22Rv1 (cell line): ENCODE measurements around the gene PLEKHJ1.

ENCODE experiments used
- H3K27ac ChIP-seq: fragments of 450-650 bp; 2 replicates; pipeline ENCODE4 v1.5.1; 2017
- ZFX ChIP-seq: fragments of 450-650 bp; IDR thresholded peaks from 2 replicates; pipeline ENCODE4 v1.6.1; 2017; ENCODE audit warnings: antibody characterized with exemption, borderline replicate concordance
- TF ChIP-seq, protein P1 (sequence below): fragments of 450-650 bp; IDR thresholded peaks from 2 replicates; pipeline ENCODE4 v1.5.1; 2017; ENCODE audit warnings: mild to moderate bottlenecking

Gene PLEKHJ1

GRCh38 chr19:2225415-2226050 is 10.6 kb downstream of the PLEKHJ1 start:
- TF ChIP-seq, protein P1, sequence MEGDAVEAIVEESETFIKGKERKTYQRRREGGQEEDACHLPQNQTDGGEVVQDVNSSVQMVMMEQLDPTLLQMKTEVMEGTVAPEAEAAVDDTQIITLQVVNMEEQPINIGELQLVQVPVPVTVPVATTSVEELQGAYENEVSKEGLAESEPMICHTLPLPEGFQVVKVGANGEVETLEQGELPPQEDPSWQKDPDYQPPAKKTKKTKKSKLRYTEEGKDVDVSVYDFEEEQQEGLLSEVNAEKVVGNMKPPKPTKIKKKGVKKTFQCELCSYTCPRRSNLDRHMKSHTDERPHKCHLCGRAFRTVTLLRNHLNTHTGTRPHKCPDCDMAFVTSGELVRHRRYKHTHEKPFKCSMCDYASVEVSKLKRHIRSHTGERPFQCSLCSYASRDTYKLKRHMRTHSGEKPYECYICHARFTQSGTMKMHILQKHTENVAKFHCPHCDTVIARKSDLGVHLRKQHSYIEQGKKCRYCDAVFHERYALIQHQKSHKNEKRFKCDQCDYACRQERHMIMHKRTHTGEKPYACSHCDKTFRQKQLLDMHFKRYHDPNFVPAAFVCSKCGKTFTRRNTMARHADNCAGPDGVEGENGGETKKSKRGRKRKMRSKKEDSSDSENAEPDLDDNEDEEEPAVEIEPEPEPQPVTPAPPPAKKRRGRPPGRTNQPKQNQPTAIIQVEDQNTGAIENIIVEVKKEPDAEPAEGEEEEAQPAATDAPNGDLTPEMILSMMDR, result no peak
- no peak for TF ChIP-seq ZFX
- no peak overlapping the region for H3K27ac ChIP-seq

DNA sequence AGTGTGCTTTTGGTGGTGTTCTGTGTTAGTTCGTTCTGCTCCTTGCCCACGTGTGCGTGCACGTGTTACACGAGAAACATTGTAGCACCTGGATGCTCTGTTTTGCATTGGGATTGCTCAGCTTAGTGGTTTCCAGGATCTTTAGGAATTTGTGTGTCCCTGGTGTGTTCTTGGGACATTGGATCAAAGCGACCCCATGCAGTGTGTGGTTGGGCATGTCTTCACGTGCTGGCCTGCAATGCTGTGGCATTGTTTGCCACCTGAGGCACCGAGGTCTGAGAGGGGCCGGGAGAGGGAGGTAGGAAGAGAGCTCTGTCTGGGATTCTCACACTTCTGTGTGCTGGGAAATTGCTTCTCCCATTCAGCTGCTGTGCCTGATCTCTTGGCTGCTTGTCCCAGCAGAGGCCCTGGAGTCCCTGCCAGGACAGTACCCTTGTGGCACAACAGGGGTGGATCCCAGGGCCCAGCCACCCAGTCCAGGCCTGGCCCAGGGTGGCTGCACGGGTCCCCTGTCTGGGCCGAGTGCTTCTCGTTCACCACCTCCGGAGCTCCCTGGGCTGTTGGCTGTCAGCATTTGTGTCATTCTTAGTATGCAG is 11.3 kb downstream of the PLEKHJ1 start:
- H3K27ac ChIP-seq, result no peak overlapping the region
- no peak for TF ChIP-seq ZFX
- TF ChIP-seq, protein P1, result no peak

GRCh38 chr19:2223959-2224358 is 12.2 kb downstream of the PLEKHJ1 start:
- H3K27ac ChIP-seq, result no peak overlapping the region
- TF ChIP-seq ZFX, result no peak
- TF ChIP-seq, protein P1, result no peak

GRCh38 chr19:2223391-2223790 is 12.7 kb downstream of the PLEKHJ1 start:
- no peak overlapping the region for H3K27ac ChIP-seq
- no peak for TF ChIP-seq ZFX
- TF ChIP-seq, protein P1, result no peak

- TF ChIP-seq, protein P1, result 0 out of 2 replicates have a peak, but pooled peaks have one; percentile 10
- no peak for TF ChIP-seq ZFX
- no peak overlapping the region for H3K27ac ChIP-seq
These were observed 14.2 kb downstream of the PLEKHJ1 start for GRCh38 chr19:2221918-2222317.

DNA sequence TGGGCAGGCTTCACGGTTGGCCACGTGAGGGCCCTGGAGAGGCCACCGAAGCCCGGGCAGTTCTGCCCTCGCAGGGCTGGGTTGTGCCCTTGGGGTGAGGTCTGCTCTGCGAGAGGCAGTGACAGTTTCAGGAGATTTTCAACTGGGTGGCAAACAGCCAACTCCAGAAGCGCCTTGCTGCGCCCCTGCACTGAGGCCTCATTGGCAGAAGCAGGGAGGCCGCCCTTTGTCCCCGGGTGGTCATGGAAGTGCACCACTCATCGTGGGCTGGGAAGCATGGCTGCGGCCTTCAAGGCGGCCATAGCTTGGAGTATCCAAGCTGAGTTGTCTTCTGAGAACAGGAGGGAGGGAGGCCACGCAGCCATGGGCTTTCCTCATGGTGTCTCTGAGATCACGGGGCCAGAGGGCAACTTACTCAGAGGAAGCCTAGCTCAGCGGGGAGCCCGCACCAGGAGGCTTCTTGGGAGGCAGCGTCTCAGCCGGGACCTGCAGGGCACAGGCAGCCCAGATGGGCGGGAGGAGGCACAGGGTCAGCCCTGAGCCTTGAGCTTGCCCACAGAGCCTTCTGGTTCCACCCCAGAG is 14.8 kb downstream of the PLEKHJ1 start:
- H3K27ac ChIP-seq, result no peak overlapping the region
- no peak for TF ChIP-seq ZFX
- TF ChIP-seq, protein P1, result no peak

GRCh38 chr19:2219726-2220125 is 16.4 kb downstream of the PLEKHJ1 start:
- no peak overlapping the region for H3K27ac ChIP-seq
- TF ChIP-seq, protein P1, result no peak
- TF ChIP-seq ZFX, result no peak
